K562 (cell line): ENCODE measurements around the gene DMGDH. TPM values are rescaled to one million over a fixed set of nuclear protein-coding genes. Genes with fewer than 3 reads are reported as not detected.

Experiments
- ATAC-seq: fragments of 200-7000 bp; cut with Tn5 transposase; 3 replicates; pipeline ENCODE4 v1.9.1; 2020; ENCODE audit warnings: moderate library complexity
- BruUV-seq: library from RNA; stranded (reverse); fragments of 400-500 nt; replicated peaks from 2 replicates; lab custom pipeline; 2021; lab: Mats Ljungman, UMichigan
- CTCF ChIA-PET: fragments of 300-600 bp; formaldehyde crosslinking; extraction: SDS; loops from one replicate; lab custom pipeline; 2021; ENCODE audit warnings: low intra/inter-chr PET ratio; lab: Yijun Ruan, JAX
- POLR2A ChIA-PET: fragments of 300-600, 350-650 bp; sonication (Branson Sonifier 250); formaldehyde crosslinking; extraction: SDS; loops from one replicate; lab custom pipeline; 2021; ENCODE audit warnings: antibody characterized with exemption, inconsistent platforms; lab: Yijun Ruan, JAX
- DNase-seq, 4 experiments: peaks; one replicate each; pipeline versions ENCODE4 v3.0.0 to v3.0.0-alpha.2; 2011 to 2018; ENCODE audit warnings: low spot score in 3 of 4, mixed read lengths in 3 of 4; ENCODE audit errors: extremely low read depth in 1 of 4
- FAIRE-seq: peaks from 2 replicates; lab custom pipeline; 2011; peaks lifted over from hg19 to GRCh38; lab: Jason Lieb, UNC
- H2AFZ ChIP-seq: 2 replicates; pipeline ENCODE4 v1.6.0; 2011; ENCODE audit warnings: low read depth, low read length, control low read depth, inconsistent platforms
- H3K27ac ChIP-seq: fragments of 200-600 bp; 3 replicates; pipeline ENCODE4 v1.8.0; 2011; ENCODE audit warnings: low read depth, mild to moderate bottlenecking, control low read depth, inconsistent platforms, low read length, moderate library complexity, mixed read lengths; ENCODE audit errors: extremely low read depth
- H3K27me3 ChIP-seq, 2 experiments: fragments of 300-600 bp in 1 of 2; 2 replicates in 1 of 2; 3 replicates in 1 of 2; pipeline versions ENCODE4 v1.6.0 to v1.8.0; 2011; ENCODE audit warnings: inconsistent platforms in 2 of 2, low read length in 2 of 2, mild to moderate bottlenecking in 1 of 2, mixed read lengths in 1 of 2, moderate library complexity in 1 of 2; ENCODE audit not compliant: control insufficient read depth in 2 of 2, insufficient read depth in 2 of 2
- H3K36me3 ChIP-seq: fragments of 300-600 bp; 3 replicates; pipeline ENCODE4 v1.8.0; 2011; ENCODE audit warnings: mild to moderate bottlenecking, low read length, inconsistent platforms; ENCODE audit not compliant: control insufficient read depth, insufficient read depth
- H3K4me1 ChIP-seq, 2 experiments: fragments of 200-600 bp in 1 of 2; replicated peaks in 1 of 2; 2 replicates in 1 of 2; 3 replicates in 1 of 2; pipeline versions ENCODE4 v1.5.1 to v1.8.0; 2011; ENCODE audit warnings: inconsistent platforms in 2 of 2, low read length in 2 of 2, mild to moderate bottlenecking in 1 of 2, mixed read lengths in 1 of 2, moderate library complexity in 1 of 2; ENCODE audit not compliant: control insufficient read depth in 2 of 2, insufficient read depth in 2 of 2
- H3K4me2 ChIP-seq: 2 replicates; pipeline ENCODE4 v1.6.1; 2011; ENCODE audit warnings: low read length, control low read depth, inconsistent platforms, mixed read lengths; ENCODE audit not compliant: insufficient read depth
- H3K4me3 ChIP-seq: fragments of 200-600 bp; sonication (generic), shearing (Covaris generic); 2 replicates; pipeline ENCODE4 v1.5.1; 2016; ENCODE audit warnings: control low read depth, inconsistent platforms
- H3K79me2 ChIP-seq: fragments of 200-600 bp; 3 replicates; pipeline ENCODE4 v1.8.0; 2011; ENCODE audit warnings: low read length, inconsistent platforms; ENCODE audit not compliant: control insufficient read depth, insufficient read depth
- H3K9ac ChIP-seq, 2 experiments: 2 replicates each; pipeline versions ENCODE4 v1.6.0 to v1.6.1; 2011; ENCODE audit warnings: low read depth in 2 of 2, low read length in 2 of 2, control low read depth in 1 of 2, inconsistent platforms in 1 of 2, mild to moderate bottlenecking in 1 of 2, mixed read lengths in 1 of 2; ENCODE audit not compliant: insufficient read depth in 1 of 2
- H3K9me1 ChIP-seq: one replicate; pipeline ENCODE4 v1.6.0; 2011; ENCODE audit warnings: inconsistent platforms, mild to moderate bottlenecking, low read length, moderate library complexity; ENCODE audit not compliant: control insufficient read depth, insufficient read depth
- H3K9me3 ChIP-seq: replicated peaks from 2 replicates; pipeline ENCODE4 v1.5.1; 2011; ENCODE audit warnings: low read depth, low read length, inconsistent platforms; ENCODE audit not compliant: control insufficient read depth, insufficient read depth
- H4K20me1 ChIP-seq: replicated peaks from 2 replicates; pipeline ENCODE4 v1.6.1; 2011; ENCODE audit warnings: low read length, inconsistent platforms, mixed read lengths; ENCODE audit not compliant: control insufficient read depth, insufficient read depth
- PHF21A ChIP-seq: fragments of 450-650 bp; IDR thresholded peaks from 2 replicates; pipeline ENCODE4 v1.6.1; 2017; ENCODE audit warnings: low read depth, borderline replicate concordance
- POU5F1 ChIP-seq: fragments of 150-350 bp; IDR thresholded peaks from 2 replicates; pipeline ENCODE4 v1.6.1; 2014; ENCODE audit warnings: borderline replicate concordance, low read length, low read depth, mild to moderate bottlenecking; ENCODE audit not compliant: partially characterized antibody
- RBM14 ChIP-seq: fragments of 200-400 bp; formaldehyde crosslinking; IDR thresholded peaks from 2 replicates; pipeline ENCODE4 v1.6.1; 2018; ENCODE audit warnings: low read depth, mild to moderate bottlenecking, low read length, moderate library complexity, borderline replicate concordance; ENCODE audit not compliant: insufficient read depth
- SIN3A ChIP-seq, 2 experiments: fragments of 150-350 bp in 1 of 2; IDR thresholded peaks; 2 replicates each; pipeline ENCODE4 v1.6.1; 2011 to 2016; ENCODE audit warnings: borderline replicate concordance in 2 of 2, low read depth in 2 of 2, low read length in 2 of 2, mild to moderate bottlenecking in 2 of 2, moderate library complexity in 2 of 2; ENCODE audit not compliant: control insufficient read depth in 1 of 2
- SNIP1 ChIP-seq: fragments of 450-650 bp; IDR thresholded peaks from 2 replicates; pipeline ENCODE4 v1.7.1; 2017; ENCODE audit warnings: low read depth, mild to moderate bottlenecking
- STAG1 ChIP-seq: sonication (generic); formaldehyde crosslinking; IDR thresholded peaks from 2 replicates; pipeline ENCODE4 v1.5.0; 2020; ENCODE audit warnings: missing genetic modification reagents, borderline replicate concordance
- TRIM24 ChIP-seq, 2 experiments: fragments of 450-650 bp; IDR thresholded peaks; 2 replicates each; pipeline ENCODE4 v1.6.1; 2016
- XRCC5 ChIP-seq: fragments of 200-400 bp; formaldehyde crosslinking; IDR thresholded peaks from 2 replicates; pipeline ENCODE4 v1.6.1; 2017; ENCODE audit warnings: low read depth, mild to moderate bottlenecking, low read length
- ZNF12 ChIP-seq: sonication (generic); formaldehyde crosslinking; IDR thresholded peaks from 2 replicates; pipeline ENCODE4 v1.4.0; 2020; ENCODE audit warnings: mild to moderate bottlenecking, missing genetic modification reagents
- ZNF197 ChIP-seq: fragments of 200-800 bp; sonication (Bioruptor generic); IDR thresholded peaks from 2 replicates; pipeline ENCODE4 v1.6.1; 2016; ENCODE audit warnings: low read depth, missing genetic modification characterization, missing compliant biosample characterization
- ZNF311 ChIP-seq: fragments of 250-450 bp; sonication (Bioruptor Pico); IDR thresholded peaks from 2 replicates; pipeline ENCODE4 v1.4.0; 2020; ENCODE audit warnings: mild to moderate bottlenecking, moderate library complexity
- WGBS: fragments of 100-300 bp; shearing (Covaris generic); methylation state at CpG from one replicate; pipeline ENCODE4 v1.1.6; 2016; ENCODE audit warnings: low coverage, mixed read lengths; ENCODE audit not compliant: insufficient coverage; ENCODE audit errors: missing lambda C conversion rate; 5-methylcytosine and 5-hydroxymethylcytosine counted together
- in situ Hi-C: fragments of 300-500 bp; cut with MboI; formaldehyde crosslinking; loops from 4 replicates; pipeline ENCODE4 v1.15.0; 2018; ENCODE audit warnings: inconsistent platforms, mixed read lengths
- intact Hi-C: fragments of 100-400 bp; cut with micrococcal nuclease; formaldehyde crosslinking; loops from 2 replicates; pipeline ENCODE4 v1.14.2; 2022
- polyA plus RNA-seq, 8 experiments: library from polyadenylated mRNA; depleted of rRNA in 4 of 8; stranded (reverse) in 5 of 8; unstranded in 3 of 8; fragments of >200 nt; fragmentation: Nextera tagmentation in 2 of 8; fragmentation: Illumina TruSeq in 1 of 8; extraction: Ambion mirVana in 2 of 8; extraction: Trizol in 1 of 8; gene quantifications; 2 replicates each; pipeline versions ENCODE4 v1.2.1 to v1.2.3, GENCODE V29; 2011 to 2014; ENCODE audit warnings: inconsistent platforms in 1 of 8, missing spikeins in 1 of 8
- total RNA-seq, 7 experiments: library from RNA; depleted of rRNA in 6 of 7; stranded (reverse); fragments of >200 nt in 6 of 7; fragmentation: Illumina TruSeq in 2 of 7; extraction: Trizol in 2 of 7; gene quantifications; 2 replicates each; pipeline versions ENCODE4 v1.2.1 to v1.2.3, GENCODE V29; 2011 to 2021; ENCODE audit warnings: low replicate concordance in 1 of 7
- TF ChIP-seq, protein P1 (sequence below): fragments of 250-450 bp; sonication (Bioruptor Pico); IDR thresholded peaks from 2 replicates; pipeline ENCODE4 v1.5.0; 2020; ENCODE audit warnings: mild to moderate bottlenecking
- TF ChIP-seq, protein P2 (sequence below): conservative IDR thresholded peaks from 2 replicates; pipeline ENCODE4 v1.6.1; 2011; ENCODE audit warnings: low read depth, mild to moderate bottlenecking, low read length; ENCODE audit not compliant: control insufficient read depth
- TF ChIP-seq, protein P3 (sequence below), 2 experiments: fragments of 450-650 bp in 1 of 2; sonication (generic) in 1 of 2; formaldehyde crosslinking; conservative IDR thresholded peaks; 2 replicates each; pipeline versions ENCODE4 v1.4.0 to v1.8.1; 2020 to 2022; ENCODE audit warnings: mild to moderate bottlenecking in 1 of 2, missing genetic modification reagents in 1 of 2

DMGDH gene
- total and polyA plus RNA-seq, 9 of the 15 experiments (the other 6 are each of a cell fraction or from before 2014, with no cell fraction given): 0.13 to 0.58 TPM; not detected in 7

DNA sequence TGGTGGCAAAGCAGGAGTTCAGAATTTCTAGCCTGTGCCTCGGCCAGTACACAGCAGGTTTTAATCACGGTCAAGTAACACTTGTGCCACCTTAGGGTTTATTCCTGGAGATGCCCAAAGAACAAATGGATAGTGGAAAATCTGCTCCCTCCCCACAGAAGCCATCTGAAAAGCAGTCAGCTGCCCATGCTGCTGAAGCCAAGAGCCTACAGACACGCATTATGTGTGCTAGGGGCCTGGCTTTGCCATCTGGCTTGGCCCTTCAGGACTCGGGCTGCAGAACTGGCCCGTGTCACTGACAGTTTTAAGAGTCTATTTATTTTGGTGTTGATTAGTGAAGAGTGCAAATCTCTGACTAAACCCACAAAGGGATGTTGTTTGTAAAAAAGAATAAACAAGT lies 95.5 kb downstream of the DMGDH start:
- Histone ChIP-seq H3K27me3 (peaks cover 12 to 17% of the 10 kb centered on the region in 2 experiments; a peak in 3 of 5 replicates), H3K36me3 (no peaks in the 10 kb centered on the region), H3K9me1 (no peaks in the 10 kb centered on the region), H3K9me3 (no peaks in the 10 kb centered on the region), H3K4me1 (no peaks in the 10 kb centered on the region), H2AFZ (no peak overlapping the region), H3K9ac (no peak overlapping the region), H3K79me2 (no peaks in the 10 kb centered on the region), H3K27ac (no peak overlapping the region), H4K20me1 (no peaks in the 10 kb centered on the region; the same call in 1 of the 2 replicates)
- CTCF ChIA-PET: no interaction called here
- intact Hi-C loops: no loop called here
- no peak for DNase-seq
- in situ Hi-C loops: no loop called here
- 2% methylated on average over 5 of the region's 5 CpGs for WGBS
- no peak for ATAC-seq
- TF ChIP-seq PHF21A: no peak
- TF ChIP-seq SIN3A (IDR thresholded peaks at IDR 0.05; ENCODE audit: borderline replicate concordance in 2 of 2, control insufficient read depth in 1 of 2, low read depth in 2 of 2, low read length in 2 of 2): no peak
- no peak for TF ChIP-seq STAG1 (CRISPR knock-in tag)
- TF ChIP-seq ZNF311: no peak
- TF ChIP-seq, protein P1, sequence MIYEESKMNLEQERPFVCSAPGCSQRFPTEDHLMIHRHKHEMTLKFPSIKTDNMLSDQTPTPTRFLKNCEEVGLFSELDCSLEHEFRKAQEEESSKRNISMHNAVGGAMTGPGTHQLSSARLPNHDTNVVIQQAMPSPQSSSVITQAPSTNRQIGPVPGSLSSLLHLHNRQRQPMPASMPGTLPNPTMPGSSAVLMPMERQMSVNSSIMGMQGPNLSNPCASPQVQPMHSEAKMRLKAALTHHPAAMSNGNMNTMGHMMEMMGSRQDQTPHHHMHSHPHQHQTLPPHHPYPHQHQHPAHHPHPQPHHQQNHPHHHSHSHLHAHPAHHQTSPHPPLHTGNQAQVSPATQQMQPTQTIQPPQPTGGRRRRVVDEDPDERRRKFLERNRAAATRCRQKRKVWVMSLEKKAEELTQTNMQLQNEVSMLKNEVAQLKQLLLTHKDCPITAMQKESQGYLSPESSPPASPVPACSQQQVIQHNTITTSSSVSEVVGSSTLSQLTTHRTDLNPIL (CRISPR knock-in tag): no peak
- no peak for TF ChIP-seq ZNF197 (CRISPR knock-in tag)
- TF ChIP-seq, protein P2, sequence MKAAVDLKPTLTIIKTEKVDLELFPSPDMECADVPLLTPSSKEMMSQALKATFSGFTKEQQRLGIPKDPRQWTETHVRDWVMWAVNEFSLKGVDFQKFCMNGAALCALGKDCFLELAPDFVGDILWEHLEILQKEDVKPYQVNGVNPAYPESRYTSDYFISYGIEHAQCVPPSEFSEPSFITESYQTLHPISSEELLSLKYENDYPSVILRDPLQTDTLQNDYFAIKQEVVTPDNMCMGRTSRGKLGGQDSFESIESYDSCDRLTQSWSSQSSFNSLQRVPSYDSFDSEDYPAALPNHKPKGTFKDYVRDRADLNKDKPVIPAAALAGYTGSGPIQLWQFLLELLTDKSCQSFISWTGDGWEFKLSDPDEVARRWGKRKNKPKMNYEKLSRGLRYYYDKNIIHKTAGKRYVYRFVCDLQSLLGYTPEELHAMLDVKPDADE: no peak
- no peak for TF ChIP-seq RBM14
- TF ChIP-seq ZNF12 (CRISPR knock-in tag): no peak
- no peak for TF ChIP-seq POU5F1
- TF ChIP-seq TRIM24 (IDR thresholded peaks at IDR 0.05): no peak
- TF ChIP-seq XRCC5: no peak
- TF ChIP-seq, protein P3, sequence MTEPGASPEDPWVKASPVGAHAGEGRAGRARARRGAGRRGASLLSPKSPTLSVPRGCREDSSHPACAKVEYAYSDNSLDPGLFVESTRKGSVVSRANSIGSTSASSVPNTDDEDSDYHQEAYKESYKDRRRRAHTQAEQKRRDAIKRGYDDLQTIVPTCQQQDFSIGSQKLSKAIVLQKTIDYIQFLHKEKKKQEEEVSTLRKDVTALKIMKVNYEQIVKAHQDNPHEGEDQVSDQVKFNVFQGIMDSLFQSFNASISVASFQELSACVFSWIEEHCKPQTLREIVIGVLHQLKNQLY (CRISPR knock-in tag; conservative IDR thresholded peaks at IDR 0.05): no peak
- no peak for TF ChIP-seq SNIP1
- TF ChIP-seq, all 486 proteins: peak for 0
- POLR2A ChIA-PET: interaction anchor here (2.3 kb wide), 1 partner anchor 10 kb away, joined by 12 read pairs; the partner anchor contains the start of gene ARSB
- no peak for FAIRE-seq
- no peak overlapping the region for H3K4me3 ChIP-seq
- H3K4me2 ChIP-seq: no peak overlapping the region
- BruUV-seq: no TSS peak
